HG03064 (cell line): ENCODE results near the gene PTPRN2.
"Not testable (repeated sequence)": the region's sequence is repeated elsewhere in the genome, so short reads cannot be mapped to it uniquely, and the experiment has no call there.

ENCODE experiments used
- ATAC-seq: cut with Tn5 transposase; IDR thresholded peaks from one replicate; pipeline ENCODE4 v1.9.1; 2021; ENCODE audit warnings: low read depth; ENCODE audit not compliant: unreplicated experiment

Gene PTPRN2

GRCh38 chr7:157597562-157597961 lies 990.1 kb downstream of the PTPRN2 start:
- ATAC-seq, result no peak

DNA sequence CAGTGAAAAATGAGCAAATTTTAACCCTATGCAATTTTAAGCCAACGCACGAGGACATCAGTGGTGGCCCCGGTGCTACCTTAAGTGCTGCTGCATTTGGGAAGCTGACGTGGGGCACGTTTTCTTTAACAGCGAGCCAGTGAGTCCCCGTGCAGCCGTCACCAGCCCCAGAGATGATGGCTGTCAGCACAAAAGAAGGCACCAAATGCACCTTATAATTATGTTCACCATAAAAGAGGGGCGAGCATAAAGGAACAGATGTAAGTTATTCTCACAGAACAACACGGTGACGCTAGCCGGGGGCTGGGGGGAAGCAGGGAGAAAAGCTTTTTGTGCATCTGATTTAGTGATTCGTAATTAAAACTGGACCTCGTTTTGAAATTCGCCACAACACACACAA lies 990.7 kb downstream of the PTPRN2 start:
- no peak for ATAC-seq

DNA sequence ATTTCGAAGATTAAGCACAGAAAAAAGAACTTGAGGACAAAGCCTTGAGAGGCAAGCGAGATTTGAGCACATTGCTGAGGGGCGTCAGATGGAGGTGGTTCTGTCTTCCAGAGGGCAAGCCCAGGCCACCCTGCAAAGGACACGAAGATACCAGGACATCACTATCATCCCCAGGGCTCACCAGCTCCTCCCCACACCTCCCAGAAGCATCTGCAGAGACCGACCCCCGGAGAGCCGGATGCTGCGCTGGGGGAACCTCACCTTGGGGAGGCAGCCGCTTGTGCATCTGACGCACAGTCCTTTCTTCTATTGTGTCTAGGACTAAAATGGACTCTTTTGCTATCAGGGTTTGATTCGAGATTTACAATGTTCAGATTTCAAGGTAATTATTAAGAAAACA lies 991.2 kb downstream of the PTPRN2 start:
- ATAC-seq, result no peak

GRCh38 chr7:157596026-157596425 lies 991.6 kb downstream of the PTPRN2 start:
- no peak for ATAC-seq

DNA sequence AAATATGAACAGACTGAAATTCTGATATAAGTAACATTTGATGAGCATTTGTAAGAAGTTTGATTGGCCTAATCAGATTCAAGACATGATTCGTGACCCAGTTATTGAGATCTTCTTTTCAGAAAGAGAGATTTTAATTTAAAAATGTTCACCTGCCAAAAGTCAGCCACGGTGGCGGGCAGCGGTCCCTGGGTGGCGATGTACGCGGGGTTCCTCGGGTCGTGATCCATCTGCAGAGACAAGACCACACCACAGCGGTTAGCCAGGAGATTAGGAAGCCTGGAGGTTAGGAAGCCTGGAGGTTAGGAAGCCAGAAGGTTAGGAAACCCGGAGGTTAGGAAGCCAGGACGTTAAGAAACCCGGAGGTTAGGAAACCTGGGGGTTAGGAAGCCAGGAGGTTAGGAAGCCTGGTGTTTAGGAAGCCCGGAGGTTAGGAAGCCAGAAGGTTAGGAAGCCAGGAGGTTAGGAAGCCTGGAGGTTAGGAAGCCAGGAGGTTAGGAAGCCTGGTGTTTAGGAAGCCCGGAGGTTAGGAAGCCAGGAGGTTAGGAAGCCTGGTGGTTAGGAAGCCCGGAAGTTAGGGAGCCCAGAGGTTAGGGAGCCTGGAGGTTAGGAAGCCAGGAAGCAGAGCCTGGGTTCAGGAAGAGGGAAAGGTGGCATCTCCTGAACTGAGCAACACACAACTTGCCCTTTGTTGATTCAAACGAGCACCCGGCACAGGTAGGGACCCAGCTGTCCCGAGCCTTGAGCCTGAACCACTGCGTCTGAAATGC lies 992.4 kb downstream of the PTPRN2 start:
- ATAC-seq, result no peak

GRCh38 chr7:157594306-157594705 lies 993.3 kb downstream of the PTPRN2 start:
- ATAC-seq, result no peak

DNA sequence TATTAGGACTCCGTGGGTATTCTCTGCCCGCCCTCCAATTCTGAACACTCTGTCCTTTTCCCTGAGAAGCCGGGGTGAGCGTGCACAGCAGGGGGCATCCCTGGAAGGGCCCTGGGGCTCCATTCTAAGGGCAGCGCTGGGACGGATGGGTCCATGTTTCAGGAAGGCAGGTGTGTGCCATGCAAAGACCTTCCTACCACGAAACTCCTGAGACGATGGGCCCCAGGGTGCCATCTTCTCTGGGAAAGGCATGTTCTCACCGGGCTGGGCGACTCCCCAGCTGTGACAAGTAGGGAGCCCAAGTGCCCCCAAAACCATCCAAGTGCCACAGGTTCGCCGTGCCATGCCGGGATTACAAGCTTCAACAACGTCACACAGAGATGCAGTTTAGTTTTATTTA lies 994.1 kb downstream of the PTPRN2 start:
- no peak for ATAC-seq

- ATAC-seq, result not testable (repeated sequence)
These were observed 994.8 kb downstream of the PTPRN2 start for GRCh38 chr7:157592636-157593320.

DNA sequence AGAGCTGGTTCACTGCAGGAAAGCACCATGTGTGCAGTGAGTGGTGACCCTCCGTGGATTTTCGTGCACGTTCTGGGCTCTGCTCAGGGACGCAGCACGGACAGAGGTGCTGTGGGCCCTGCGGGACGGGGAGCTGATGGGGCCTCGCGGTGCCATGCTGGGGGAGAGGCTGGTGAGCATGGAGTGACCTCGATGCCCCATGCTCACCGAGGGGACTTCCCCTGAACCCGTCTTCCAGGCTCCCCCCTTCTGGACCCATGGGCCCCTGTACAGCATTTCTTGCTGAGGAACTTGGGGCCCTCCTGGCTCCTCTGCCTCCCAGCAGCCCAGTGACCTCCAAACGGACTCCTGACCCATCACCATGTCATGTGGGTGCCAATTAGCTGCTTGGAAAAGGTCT lies 997.1 kb downstream of the PTPRN2 start:
- ATAC-seq, result no peak

DNA sequence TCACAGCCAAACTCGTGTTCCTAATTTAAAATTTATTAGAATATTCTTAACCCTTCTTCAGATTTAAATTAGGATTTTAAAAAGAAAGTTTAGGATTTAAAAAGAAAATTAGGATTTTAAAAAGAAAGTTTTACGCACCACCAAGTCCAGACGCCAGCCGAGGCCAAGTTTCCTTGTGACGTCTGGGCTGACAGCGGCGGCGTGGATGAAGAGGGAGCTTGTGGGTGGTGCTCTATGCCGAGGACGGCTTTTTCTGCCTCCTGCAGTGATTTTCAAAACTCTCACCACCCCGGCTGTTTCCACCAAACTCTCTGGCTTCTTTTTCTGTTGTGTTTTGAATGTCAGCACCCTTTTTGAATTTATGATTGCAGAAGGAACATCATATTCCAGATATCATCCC lies 997.9 kb downstream of the PTPRN2 start:
- no peak for ATAC-seq

- ATAC-seq, result no peak
These were observed 999.6 kb downstream of the PTPRN2 start for GRCh38 chr7:157587805-157588560.

GRCh38 chr7:157587051-157587804 lies 1000.4 kb downstream of the PTPRN2 start:
- ATAC-seq, result no peak

DNA sequence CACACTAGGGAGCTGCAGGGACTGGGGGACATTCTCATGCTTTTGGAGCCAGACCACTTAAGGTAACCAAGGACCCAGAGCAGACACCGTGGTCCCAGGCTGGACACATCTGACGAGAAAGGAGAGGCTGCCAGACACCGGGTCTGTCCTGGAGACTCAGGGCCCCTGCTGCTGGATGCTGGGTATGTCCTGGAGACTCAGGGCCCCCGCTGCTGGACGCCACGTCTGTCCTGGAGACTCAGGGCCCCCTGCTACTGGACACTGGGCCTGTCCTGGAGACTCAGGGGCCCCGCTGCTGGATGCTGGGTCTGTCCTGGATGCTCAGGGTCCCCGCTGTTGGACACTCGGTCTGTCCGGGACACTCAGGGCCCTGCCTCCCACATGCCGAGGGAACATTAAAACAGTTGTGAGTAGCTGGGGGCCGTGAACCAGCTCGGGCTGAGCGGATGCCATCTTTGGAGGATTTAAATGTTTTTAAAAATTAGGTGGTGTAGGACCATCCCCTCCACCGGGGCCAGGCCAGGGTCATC lies 1001.1 kb downstream of the PTPRN2 start:
- no peak for ATAC-seq

GRCh38 chr7:157585113-157585861 lies 1002.3 kb downstream of the PTPRN2 start:
- ATAC-seq, result no peak

DNA sequence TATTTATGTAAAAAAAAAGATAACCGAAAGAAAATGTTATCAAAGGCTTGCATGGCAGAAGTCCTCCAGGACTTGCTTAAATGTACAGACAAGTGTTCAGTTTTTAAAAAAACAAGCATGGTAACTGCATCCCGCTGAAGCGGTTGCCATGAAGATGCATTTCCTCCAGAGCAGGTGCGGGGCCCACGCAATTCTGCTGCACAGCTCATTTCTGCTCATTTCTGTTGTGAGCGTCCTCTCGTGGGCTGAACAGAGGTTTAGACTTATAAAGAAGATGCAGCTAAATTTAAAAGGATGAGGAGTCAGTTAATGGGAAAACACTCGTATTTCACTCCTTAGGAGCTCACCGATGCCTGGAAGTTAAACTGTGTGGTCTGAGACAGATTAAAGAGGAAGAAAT lies 1003.2 kb downstream of the PTPRN2 start:
- no peak for ATAC-seq

DNA sequence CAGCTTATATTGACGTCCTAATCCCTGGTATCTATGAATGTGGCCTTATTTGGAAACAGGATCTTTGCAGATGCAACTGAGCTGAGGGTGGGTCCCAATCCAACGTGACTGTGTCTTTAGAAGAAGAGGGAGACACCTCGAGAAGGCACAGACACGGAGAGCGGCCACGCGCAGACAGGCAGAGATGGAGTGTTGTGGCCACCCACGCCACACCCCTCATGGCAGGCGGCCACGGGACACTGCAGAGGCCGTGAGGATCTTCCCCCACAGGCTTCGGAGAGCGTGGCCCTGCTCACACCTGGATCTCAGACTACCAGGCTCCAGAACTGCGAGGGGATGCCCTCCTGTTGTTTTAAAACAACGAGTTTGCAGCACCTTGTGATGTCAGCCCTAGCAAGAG lies 1005.9 kb downstream of the PTPRN2 start:
- no peak for ATAC-seq

DNA sequence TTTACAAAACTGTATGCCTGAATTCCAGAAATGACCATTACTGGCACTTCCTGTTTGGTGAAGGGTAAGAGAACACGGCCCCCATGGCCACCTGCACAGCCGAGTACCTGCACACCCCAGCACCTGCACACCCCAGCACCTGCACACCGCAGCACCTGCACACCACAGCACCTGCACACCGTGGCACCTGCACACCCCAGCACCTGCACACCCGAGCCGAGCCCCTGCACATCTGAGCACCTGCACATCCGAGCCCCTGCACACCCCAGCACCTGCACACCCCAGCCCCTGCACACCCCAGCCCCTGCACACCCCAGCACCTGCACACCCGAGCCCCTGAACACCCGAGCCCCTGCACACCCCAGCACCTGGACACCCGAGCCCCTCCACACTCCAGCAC lies 1007.3 kb downstream of the PTPRN2 start:
- ATAC-seq, result no peak

- ATAC-seq, result no peak
These were observed 1008.2 kb downstream of the PTPRN2 start for GRCh38 chr7:157579425-157579824.

DNA sequence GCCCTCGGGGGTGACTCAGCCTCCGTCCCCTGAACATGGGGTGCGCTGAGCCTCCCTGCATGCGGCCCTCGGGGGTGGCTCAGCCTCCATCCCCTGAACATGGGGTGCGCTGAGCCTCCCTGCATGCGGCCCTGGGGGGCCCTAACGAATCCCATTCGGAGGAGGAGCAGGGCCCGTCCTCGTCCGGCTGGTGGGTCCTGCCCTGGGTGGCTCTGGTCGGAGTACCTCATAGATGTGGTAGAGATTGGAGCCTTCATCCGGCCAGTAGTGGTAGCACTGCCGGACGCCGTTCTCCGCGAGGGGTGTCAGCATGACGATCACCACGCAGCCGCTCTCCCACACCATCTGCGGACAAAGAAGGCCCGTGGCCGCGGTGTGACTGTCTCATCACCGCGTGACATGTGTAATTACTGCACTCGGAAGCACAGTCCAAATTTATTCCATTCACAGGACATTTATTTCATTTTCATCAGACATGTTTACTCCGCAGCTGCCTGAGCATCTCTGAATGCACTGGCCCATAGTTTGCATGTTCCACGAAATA lies 1009.8 kb downstream of the PTPRN2 start:
- no peak for ATAC-seq

GRCh38 chr7:157577061-157577460 lies 1010.6 kb downstream of the PTPRN2 start:
- no peak for ATAC-seq
